ENCODE results near the gene RAB8B. TPM values are rescaled to one million over a fixed set of nuclear protein-coding genes. Genes with fewer than 3 reads are reported as not detected.

The RAB8B gene
- total and polyA plus RNA-seq, 9 of the 15 experiments (the other 6 are each of a cell fraction or from before 2014, with no cell fraction given): 7.8 to 32.1 (median 24.2) TPM

DNA sequence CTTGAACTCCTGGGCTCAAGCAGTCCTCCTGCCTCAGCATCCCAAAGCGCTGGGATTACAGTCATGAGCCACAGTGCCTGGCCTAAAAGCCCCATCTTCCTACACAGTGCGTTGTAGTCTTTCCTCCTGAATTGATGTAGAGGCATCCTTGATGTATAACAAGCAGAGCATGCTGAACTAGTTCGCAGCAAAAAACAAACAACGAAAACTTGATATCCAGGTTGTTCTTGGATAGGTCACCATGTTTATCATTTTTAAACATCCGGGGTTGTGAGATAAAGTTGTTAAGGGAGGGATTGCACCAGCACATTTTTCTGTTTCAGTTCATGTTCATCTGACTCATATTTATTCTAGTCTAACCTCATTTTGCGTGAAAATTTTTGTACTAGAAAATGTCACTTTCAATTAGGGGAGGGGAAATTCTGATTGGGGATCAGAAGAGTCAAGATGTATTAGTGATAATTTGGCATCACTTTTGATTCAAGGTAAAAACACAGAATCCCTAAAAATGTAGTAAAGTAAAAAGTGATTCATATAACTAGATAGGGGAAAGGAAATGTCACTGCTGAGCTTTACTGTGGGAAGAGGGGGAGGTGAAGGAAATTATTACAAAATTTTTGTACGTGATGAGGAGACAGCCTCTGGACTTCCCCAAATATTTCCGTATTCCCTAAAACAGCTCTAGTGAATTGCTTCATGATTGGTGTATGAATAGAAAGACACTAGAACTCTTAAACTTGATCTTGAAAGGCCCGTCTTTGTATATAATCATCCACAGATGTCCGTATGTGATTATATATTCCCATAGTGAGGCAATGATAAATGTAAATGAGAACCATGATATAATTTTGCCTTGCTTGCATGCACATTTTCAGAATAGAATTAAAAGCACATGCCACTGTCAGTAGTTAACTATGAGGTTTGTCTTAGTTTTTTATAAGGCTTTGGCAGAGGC is 22.9 kb downstream of the RAB8B start (continued):
- TF ChIP-seq RBBP5 (IDR thresholded peaks at IDR 0.05; ENCODE audit: borderline replicate concordance, insufficient read depth, low read length, poor library complexity, severe bottlenecking) (no peak), PCBP1 (IDR thresholded peaks at IDR 0.05; ENCODE audit: low read depth, low read length, poor library complexity, severe bottlenecking) (no peak), ZNF263 (CRISPR knock-in tag; IDR thresholded peaks at IDR 0.05; ENCODE audit: borderline replicate concordance) (no peak), RBM14 (IDR thresholded peaks at IDR 0.05; ENCODE audit: borderline replicate concordance, insufficient read depth, low read depth, low read length) (no peak), CREM (IDR thresholded peaks at IDR 0.05; ENCODE audit: low read depth) (no peak), CBFA2T3 (IDR thresholded peaks at IDR 0.05) (peak; percentile 79), BCOR (IDR thresholded peaks at IDR 0.05) (no peak), HLTF (IDR thresholded peaks at IDR 0.05) (no peak), MTA3 (IDR thresholded peaks at IDR 0.05; ENCODE audit: borderline replicate concordance) (0 out of 2 replicates have a peak, but pooled peaks have one; percentile 36), TAL1 (IDR thresholded peaks at IDR 0.05) (peak; percentile 69), ZEB2 (IDR thresholded peaks at IDR 0.05) (peak; percentile 64), WHSC1 (IDR thresholded peaks at IDR 0.05; ENCODE audit: low read length) (no peak), BRF1 (IDR thresholded peaks at IDR 0.05; ENCODE audit: borderline replicate concordance, extremely low read depth, insufficient read length) (no peak), TAF9B (IDR thresholded peaks at IDR 0.05; ENCODE audit: partially characterized antibody) (peak; percentile 21), HDAC2 (IDR thresholded peaks at IDR 0.05) (no peak), MTA2 (IDR thresholded peaks at IDR 0.05; ENCODE audit: low read depth) (no peak)
- TF ChIP-seq, protein P1, sequence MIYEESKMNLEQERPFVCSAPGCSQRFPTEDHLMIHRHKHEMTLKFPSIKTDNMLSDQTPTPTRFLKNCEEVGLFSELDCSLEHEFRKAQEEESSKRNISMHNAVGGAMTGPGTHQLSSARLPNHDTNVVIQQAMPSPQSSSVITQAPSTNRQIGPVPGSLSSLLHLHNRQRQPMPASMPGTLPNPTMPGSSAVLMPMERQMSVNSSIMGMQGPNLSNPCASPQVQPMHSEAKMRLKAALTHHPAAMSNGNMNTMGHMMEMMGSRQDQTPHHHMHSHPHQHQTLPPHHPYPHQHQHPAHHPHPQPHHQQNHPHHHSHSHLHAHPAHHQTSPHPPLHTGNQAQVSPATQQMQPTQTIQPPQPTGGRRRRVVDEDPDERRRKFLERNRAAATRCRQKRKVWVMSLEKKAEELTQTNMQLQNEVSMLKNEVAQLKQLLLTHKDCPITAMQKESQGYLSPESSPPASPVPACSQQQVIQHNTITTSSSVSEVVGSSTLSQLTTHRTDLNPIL (CRISPR knock-in tag; IDR thresholded peaks at IDR 0.05): no peak
- TF ChIP-seq, protein P2, sequence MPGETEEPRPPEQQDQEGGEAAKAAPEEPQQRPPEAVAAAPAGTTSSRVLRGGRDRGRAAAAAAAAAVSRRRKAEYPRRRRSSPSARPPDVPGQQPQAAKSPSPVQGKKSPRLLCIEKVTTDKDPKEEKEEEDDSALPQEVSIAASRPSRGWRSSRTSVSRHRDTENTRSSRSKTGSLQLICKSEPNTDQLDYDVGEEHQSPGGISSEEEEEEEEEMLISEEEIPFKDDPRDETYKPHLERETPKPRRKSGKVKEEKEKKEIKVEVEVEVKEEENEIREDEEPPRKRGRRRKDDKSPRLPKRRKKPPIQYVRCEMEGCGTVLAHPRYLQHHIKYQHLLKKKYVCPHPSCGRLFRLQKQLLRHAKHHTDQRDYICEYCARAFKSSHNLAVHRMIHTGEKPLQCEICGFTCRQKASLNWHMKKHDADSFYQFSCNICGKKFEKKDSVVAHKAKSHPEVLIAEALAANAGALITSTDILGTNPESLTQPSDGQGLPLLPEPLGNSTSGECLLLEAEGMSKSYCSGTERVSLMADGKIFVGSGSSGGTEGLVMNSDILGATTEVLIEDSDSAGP (CRISPR knock-in tag; IDR thresholded peaks at IDR 0.05): no peak
- TF ChIP-seq, protein P3, sequence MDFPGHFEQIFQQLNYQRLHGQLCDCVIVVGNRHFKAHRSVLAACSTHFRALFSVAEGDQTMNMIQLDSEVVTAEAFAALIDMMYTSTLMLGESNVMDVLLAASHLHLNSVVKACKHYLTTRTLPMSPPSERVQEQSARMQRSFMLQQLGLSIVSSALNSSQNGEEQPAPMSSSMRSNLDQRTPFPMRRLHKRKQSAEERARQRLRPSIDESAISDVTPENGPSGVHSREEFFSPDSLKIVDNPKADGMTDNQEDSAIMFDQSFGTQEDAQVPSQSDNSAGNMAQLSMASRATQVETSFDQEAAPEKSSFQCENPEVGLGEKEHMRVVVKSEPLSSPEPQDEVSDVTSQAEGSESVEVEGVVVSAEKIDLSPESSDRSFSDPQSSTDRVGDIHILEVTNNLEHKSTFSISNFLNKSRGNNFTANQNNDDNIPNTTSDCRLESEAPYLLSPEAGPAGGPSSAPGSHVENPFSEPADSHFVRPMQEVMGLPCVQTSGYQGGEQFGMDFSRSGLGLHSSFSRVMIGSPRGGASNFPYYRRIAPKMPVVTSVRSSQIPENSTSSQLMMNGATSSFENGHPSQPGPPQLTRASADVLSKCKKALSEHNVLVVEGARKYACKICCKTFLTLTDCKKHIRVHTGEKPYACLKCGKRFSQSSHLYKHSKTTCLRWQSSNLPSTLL (IDR thresholded peaks at IDR 0.05): no peak
- TF ChIP-seq, protein P4, sequence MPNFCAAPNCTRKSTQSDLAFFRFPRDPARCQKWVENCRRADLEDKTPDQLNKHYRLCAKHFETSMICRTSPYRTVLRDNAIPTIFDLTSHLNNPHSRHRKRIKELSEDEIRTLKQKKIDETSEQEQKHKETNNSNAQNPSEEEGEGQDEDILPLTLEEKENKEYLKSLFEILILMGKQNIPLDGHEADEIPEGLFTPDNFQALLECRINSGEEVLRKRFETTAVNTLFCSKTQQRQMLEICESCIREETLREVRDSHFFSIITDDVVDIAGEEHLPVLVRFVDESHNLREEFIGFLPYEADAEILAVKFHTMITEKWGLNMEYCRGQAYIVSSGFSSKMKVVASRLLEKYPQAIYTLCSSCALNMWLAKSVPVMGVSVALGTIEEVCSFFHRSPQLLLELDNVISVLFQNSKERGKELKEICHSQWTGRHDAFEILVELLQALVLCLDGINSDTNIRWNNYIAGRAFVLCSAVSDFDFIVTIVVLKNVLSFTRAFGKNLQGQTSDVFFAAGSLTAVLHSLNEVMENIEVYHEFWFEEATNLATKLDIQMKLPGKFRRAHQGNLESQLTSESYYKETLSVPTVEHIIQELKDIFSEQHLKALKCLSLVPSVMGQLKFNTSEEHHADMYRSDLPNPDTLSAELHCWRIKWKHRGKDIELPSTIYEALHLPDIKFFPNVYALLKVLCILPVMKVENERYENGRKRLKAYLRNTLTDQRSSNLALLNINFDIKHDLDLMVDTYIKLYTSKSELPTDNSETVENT (CRISPR knock-in tag; IDR thresholded peaks at IDR 0.05): no peak
- TF ChIP-seq, protein P5, sequence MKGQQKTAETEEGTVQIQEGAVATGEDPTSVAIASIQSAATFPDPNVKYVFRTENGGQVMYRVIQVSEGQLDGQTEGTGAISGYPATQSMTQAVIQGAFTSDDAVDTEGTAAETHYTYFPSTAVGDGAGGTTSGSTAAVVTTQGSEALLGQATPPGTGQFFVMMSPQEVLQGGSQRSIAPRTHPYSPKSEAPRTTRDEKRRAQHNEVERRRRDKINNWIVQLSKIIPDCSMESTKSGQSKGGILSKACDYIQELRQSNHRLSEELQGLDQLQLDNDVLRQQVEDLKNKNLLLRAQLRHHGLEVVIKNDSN (CRISPR knock-in tag; IDR thresholded peaks at IDR 0.05): no peak
